A673 (cell line): ENCODE measurements around the gene ARSG. TPM values are rescaled to one million over a fixed set of nuclear protein-coding genes. Genes with fewer than 3 reads are reported as not detected.

Source experiments
- BruUV-seq: library from RNA; stranded (reverse); fragments of 400-500 nt; replicated peaks from 2 replicates; lab custom pipeline; 2021; lab: Mats Ljungman, UMichigan
- CTCF ChIA-PET: fragments of 300-600 bp; sonication (Branson Sonifier 250); formaldehyde crosslinking; loops from one replicate; lab custom pipeline; 2022; ENCODE audit warnings: antibody characterized with exemption; lab: Charles Lee
- POLR2A ChIA-PET: fragments of 300-600 bp; sonication (Branson Sonifier 250); formaldehyde crosslinking; loops from one replicate; lab custom pipeline; 2022; ENCODE audit warnings: antibody characterized with exemption; ENCODE audit not compliant: low non-redundant PET; lab: Charles Lee
- DNase-seq: peaks from one replicate; pipeline ENCODE4 v3.0.0-alpha.2; 2015; ENCODE audit warnings: low spot score
- H3K27ac ChIP-seq: fragments of 200-600 bp; sonication (generic); 2 replicates; pipeline ENCODE4 v1.5.1; 2016; ENCODE audit warnings: mixed run types, low read depth, mild to moderate bottlenecking, mixed read lengths, antibody characterized with exemption, low read length; ENCODE audit not compliant: poor library complexity, severe bottlenecking
- H3K27me3 ChIP-seq: fragments of 200-600 bp; sonication (generic); replicated peaks from 2 replicates; pipeline ENCODE4 v1.6.1; 2017; ENCODE audit warnings: mixed run types, low read depth, mild to moderate bottlenecking, mixed read lengths, antibody characterized with exemption, low read length; ENCODE audit not compliant: insufficient read depth, poor library complexity
- H3K36me3 ChIP-seq: fragments of 200-600 bp; sonication (generic); 2 replicates; pipeline ENCODE4 v1.6.1; 2016; ENCODE audit warnings: mixed run types, mild to moderate bottlenecking, mixed read lengths, antibody characterized with exemption, low read length; ENCODE audit not compliant: insufficient read depth, poor library complexity, severe bottlenecking
- H3K4me1 ChIP-seq: fragments of 200-600 bp; sonication (generic); 2 replicates; pipeline ENCODE4 v1.6.1; 2017; ENCODE audit warnings: mixed run types, mild to moderate bottlenecking, mixed read lengths, antibody characterized with exemption, low read length; ENCODE audit not compliant: insufficient read depth, poor library complexity, severe bottlenecking
- H3K4me3 ChIP-seq: fragments of 200-600 bp; sonication (generic); 2 replicates; pipeline ENCODE4 v1.5.1; 2016; ENCODE audit warnings: low read depth, mixed run types, mild to moderate bottlenecking, mixed read lengths, low read length; ENCODE audit not compliant: poor library complexity, severe bottlenecking
- H3K9me3 ChIP-seq: fragments of 200-600 bp; sonication (generic); 2 replicates; pipeline ENCODE4 v1.6.1; 2016; ENCODE audit warnings: mixed run types, low read depth, mild to moderate bottlenecking, mixed read lengths, antibody characterized with exemption, low read length; ENCODE audit not compliant: poor library complexity, severe bottlenecking
- EZH2 ChIP-seq: fragments of 200-600 bp; sonication (generic); IDR thresholded peaks from 2 replicates; pipeline ENCODE4 v1.6.1; 2017; ENCODE audit warnings: borderline replicate concordance, low read depth, mild to moderate bottlenecking, mixed read lengths, antibody characterized with exemption, low read length; ENCODE audit not compliant: poor library complexity, severe bottlenecking
- intact Hi-C: fragments of 100-400 bp; cut with micrococcal nuclease; formaldehyde crosslinking; loops from one replicate; pipeline ENCODE4 v1.10.0; 2022; ENCODE audit not compliant: unreplicated experiment
- total RNA-seq: library from RNA; stranded (reverse); gene quantifications from 2 replicates; pipeline ENCODE4 v1.2.3, GENCODE V29; 2021
- TF ChIP-seq, protein P1 (sequence below): fragments of 300-800, 200-600 bp; sonication (generic); conservative IDR thresholded peaks from 2 replicates; pipeline ENCODE4 v1.5.1; 2017; ENCODE audit warnings: low read depth, mild to moderate bottlenecking, antibody characterized with exemption, low read length, moderate library complexity, mixed read lengths

ARSG gene
- total RNA-seq, 1 experiment from 2014 or later: 1.0 TPM

DNA sequence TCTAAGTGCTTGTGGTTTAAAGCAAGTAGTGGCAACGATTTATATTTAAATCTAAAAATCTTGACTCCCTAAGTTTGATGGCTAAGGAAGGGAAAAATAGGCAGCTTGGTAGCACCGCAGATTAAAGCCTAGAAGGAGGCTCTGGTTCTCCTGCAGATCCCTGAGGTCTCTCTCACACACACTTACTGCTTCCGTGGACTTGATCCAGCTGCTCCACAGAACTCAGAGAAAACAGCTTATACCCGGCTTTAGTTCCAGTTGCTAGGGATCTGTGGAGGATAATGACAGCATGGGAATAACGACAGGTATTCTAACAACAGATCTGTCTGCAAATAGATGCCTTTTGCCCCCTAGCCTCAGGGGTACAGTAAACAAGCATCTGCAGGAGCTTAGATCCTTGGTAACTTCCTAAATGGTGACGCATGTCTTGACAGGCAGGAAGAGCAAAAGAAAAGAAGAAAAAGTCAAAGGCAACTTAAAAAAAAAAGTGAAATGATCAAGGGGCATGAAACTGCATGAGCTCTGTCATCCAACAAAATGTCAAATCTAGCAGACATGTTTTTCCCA is 161.5 kb downstream of the ARSG start:
- intact Hi-C loops: loop anchor here (10.0 kb wide), 1 partner anchor 58 kb away; no protein-coding TSS in a partner anchor
- no peaks in the 10 kb centered on the region for H3K9me3 ChIP-seq
- H3K27ac ChIP-seq: no peak overlapping the region
- BruUV-seq: no TSS peak
- peaks cover 6% of the 10 kb centered on the region for H3K27me3 ChIP-seq
- TF ChIP-seq, protein P1, sequence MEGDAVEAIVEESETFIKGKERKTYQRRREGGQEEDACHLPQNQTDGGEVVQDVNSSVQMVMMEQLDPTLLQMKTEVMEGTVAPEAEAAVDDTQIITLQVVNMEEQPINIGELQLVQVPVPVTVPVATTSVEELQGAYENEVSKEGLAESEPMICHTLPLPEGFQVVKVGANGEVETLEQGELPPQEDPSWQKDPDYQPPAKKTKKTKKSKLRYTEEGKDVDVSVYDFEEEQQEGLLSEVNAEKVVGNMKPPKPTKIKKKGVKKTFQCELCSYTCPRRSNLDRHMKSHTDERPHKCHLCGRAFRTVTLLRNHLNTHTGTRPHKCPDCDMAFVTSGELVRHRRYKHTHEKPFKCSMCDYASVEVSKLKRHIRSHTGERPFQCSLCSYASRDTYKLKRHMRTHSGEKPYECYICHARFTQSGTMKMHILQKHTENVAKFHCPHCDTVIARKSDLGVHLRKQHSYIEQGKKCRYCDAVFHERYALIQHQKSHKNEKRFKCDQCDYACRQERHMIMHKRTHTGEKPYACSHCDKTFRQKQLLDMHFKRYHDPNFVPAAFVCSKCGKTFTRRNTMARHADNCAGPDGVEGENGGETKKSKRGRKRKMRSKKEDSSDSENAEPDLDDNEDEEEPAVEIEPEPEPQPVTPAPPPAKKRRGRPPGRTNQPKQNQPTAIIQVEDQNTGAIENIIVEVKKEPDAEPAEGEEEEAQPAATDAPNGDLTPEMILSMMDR: no peak
- no peak for TF ChIP-seq EZH2
- no peak for DNase-seq
- ChIA-PET CTCF (no interaction called here), POLR2A (no interaction called here)
- no peaks in the 10 kb centered on the region for H3K36me3 ChIP-seq
- peaks cover 9% of the 10 kb centered on the region for H3K4me1 ChIP-seq
- H3K4me3 ChIP-seq: no peak overlapping the region

DNA sequence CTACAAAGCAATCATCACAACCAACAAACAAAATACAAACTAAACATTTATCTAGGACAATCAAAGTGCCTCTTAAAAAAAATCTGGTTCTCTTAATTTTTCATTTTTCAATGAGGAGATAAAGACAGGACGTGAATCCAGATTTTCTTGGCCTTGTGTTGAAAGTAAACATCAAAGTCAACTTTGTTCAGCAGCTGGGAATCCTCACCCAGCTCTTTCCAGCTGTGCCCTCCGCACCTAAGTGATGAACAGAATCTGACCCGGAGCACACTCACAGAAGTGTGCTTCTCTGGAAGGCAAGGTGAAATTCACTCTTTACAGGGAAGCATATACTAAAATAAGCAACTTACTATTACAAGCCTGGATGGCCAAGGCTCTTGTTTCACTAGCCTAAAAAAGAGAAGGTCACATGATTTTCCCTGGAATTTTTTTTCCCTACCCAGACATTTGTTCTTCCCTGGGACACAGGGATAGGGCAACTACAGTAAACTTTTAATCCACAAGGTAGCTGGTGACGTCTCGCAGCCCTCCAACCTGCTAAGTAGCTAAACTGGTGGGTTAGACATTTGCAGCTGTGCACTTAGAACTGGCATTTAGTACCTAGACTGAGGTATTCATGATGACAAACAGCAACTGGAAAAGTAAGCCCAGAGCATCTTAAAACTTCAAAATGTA is 162.8 kb downstream of the ARSG start:
- TF ChIP-seq, protein P1: no peak
- TF ChIP-seq EZH2: no peak

DNA sequence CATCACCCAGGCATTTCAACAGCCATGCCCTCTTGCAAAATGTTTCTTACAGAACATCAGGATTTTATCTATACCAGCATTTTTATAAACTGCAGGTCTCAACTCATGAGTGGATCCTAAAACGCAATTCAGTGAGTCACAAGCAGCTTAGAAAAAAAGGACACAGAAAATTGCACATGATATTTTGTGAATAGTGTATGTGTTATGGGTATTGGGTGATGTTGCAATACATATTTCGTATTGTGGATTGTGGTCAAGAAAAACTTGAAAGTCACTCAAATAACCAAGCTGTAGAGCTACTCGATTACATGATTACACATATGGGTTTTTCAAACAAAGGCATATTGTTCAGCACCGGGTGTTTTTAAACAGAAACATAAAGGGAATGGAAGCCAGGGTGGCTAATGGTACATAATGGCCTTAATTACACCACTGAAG is 164.6 kb downstream of the ARSG start:
- CTCF ChIA-PET: no interaction called here
- POLR2A ChIA-PET: interaction anchor here (0.6 kb wide), 1 partner anchor 1507 kb away, joined by 4 read pairs; no protein-coding TSS in a partner anchor
- no peak for TF ChIP-seq EZH2
- TF ChIP-seq, protein P1: no peak
- no TSS peak for BruUV-seq
- H3K36me3 ChIP-seq: no peaks in the 10 kb centered on the region
- peaks cover 20% of the 10 kb centered on the region for H3K27me3 ChIP-seq
- peaks cover 9% of the 10 kb centered on the region for H3K4me1 ChIP-seq
- H3K4me3 ChIP-seq: no peak overlapping the region
- no peak for DNase-seq
- no peaks in the 10 kb centered on the region for H3K9me3 ChIP-seq
- intact Hi-C loops: loop anchor here (10.0 kb wide), 1 partner anchor 61 kb away; no protein-coding TSS in a partner anchor
- H3K27ac ChIP-seq: no peak overlapping the region

More for the DNA sequence above, 162.8 kb downstream of the ARSG start:
- Histone ChIP-seq H3K4me1 (peaks cover 9% of the 10 kb centered on the region), H3K4me3 (no peak overlapping the region), H3K27ac (no peak overlapping the region), H3K27me3 (peaks cover 17% of the 10 kb centered on the region), H3K9me3 (no peaks in the 10 kb centered on the region), H3K36me3 (no peaks in the 10 kb centered on the region)
- ChIA-PET POLR2A (no interaction called here), CTCF (interaction anchor here (0.7 kb wide), 1 partner anchor 961 kb away, joined by 6 read pairs; the partner anchor contains the start of gene MAP2K6)
- DNase-seq: no peak
- intact Hi-C loops: loop anchor here (10.0 kb wide), 1 partner anchor 59 kb away; no protein-coding TSS in a partner anchor
- no TSS peak for BruUV-seq
